NCI-H82 treated with DMSO at 0.1 percent for 48 hours (cell line): ENCODE results near the gene SUGCT.

ENCODE experiments used
- DNase-seq: peaks from one replicate; lab custom pipeline; 2025; ENCODE audit not compliant: unreplicated experiment; lab: John Stamatoyannopoulos, UW

The SUGCT gene

GRCh38 chr7:40463446-40463845 lies 328.6 kb downstream of the SUGCT start:
- no peak for DNase-seq

- no peak for DNase-seq
Measured at GRCh38 chr7:40468891-40469864, 334.4 kb downstream of the SUGCT start.

- DNase-seq, result no peak
Measured at GRCh38 chr7:40470091-40470592, 335.3 kb downstream of the SUGCT start.

GRCh38 chr7:40470817-40471216 lies 336.0 kb downstream of the SUGCT start:
- no peak for DNase-seq

- no peak for DNase-seq
Measured at GRCh38 chr7:40471891-40472290, 337.1 kb downstream of the SUGCT start.

- DNase-seq, result no peak
Measured at GRCh38 chr7:40474790-40475680, 340.2 kb downstream of the SUGCT start.

DNA sequence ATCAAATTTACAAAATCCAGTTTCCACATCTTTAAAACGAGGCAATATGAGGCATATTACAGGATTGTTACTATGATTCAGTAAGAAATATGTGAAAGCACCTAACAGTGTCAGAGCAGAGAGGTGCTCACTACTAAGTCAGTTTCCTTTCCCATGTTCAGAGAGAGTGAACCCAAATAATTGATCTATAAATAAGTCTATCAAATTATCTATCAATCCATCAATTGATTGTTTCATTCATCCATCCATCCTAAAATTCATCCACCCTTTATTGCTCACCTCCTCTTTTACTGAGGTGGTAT lies 340.8 kb downstream of the SUGCT start:
- no peak for DNase-seq

DNA sequence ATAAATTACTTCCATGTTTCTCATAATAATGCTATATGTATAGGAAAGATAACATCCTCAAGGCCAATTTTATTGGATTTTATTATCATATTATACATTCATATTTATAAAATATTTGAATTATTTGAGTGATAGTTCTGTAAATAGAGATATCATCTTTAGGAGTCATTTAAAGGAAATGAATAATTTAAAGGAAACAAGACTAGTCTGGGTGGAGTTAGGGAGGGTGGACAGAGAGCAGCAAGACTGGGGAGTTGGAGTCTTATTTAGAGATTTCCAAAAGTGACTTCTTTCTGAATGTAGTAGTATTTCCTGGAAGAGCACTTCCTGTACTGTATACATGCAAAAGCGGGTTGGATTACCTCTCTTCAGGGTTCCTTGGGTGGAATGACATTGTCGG lies 342.3 kb downstream of the SUGCT start:
- no peak for DNase-seq

DNA sequence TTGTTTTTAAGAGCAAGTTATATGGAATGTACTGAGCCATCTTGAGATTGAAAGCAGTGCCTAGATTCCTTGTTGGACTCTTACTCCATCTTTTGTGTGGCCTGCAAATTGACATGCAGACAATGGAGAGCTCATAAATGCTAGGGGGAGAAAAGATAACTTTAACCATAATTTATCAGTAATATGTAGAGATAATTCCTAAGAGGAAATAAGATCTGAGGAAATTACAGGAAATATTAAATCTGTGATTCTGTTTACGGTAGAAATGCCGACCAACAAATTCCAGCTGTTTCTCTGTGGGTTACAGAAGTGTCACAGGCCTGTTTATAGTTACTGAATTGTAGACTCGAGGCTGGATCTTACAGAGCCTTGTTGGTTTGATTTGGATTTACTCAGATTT lies 348.0 kb downstream of the SUGCT start:
- no peak for DNase-seq

DNA sequence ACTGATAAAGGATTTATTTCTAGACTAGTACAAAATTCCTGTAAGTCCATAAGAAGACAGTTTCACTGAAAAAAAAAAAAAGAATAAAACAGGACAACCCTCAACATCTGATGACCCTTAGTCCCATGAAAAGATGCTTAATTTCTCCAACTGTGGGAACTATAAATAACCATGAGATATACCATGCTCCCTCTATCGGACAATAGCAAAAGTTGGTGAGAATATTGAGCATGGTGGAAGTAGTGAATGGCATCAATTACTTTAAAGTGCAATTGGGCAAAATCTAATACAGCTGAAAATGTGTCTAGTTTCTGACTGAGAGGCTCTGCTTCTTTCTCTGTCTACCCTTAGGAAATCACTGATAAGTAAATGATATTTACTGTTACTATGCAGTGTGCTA lies 348.8 kb downstream of the SUGCT start:
- DNase-seq, result no peak

DNA sequence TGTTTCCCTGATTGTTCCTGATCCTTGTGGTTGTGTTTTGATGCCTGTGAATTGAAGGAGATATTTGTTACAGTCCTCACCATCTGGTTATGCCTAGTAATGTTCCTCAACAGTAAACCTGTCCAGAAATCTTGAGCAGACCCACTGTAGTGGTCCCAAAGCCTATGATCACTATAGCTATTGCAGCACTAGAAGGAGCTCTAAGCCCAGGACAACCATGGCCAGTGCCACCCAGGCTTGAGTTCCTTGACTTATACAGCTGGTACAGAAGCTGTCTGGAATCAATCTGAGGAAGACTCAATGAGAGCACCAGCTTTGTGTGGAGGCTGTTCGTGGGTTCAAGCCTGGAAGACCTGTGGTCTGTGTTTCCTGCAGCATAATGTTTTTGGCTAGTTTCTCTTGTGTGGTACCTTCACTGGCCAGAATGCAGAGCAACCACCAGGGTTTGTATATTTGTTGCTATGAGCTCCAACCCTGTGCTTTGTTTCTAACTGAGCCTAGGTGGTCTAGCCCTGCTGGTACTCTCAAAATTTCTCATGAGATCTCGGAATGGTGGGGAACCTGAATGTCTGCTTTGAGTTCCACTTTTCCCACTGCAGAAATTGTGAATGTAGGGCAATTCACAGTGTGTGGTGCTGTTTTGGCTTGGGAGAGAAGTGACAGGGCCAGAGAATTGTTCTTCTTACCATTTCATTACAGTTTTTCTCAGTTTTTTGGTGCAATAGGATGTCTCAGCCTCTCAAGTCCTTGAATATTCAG lies 355.2 kb downstream of the SUGCT start:
- DNase-seq, result no peak

GRCh38 chr7:40490603-40490924 lies 355.8 kb downstream of the SUGCT start:
- DNase-seq, result no peak

- no peak for DNase-seq
Measured at GRCh38 chr7:40492946-40493345, 358.1 kb downstream of the SUGCT start.

- no peak for DNase-seq
Measured at GRCh38 chr7:40493609-40494051, 358.8 kb downstream of the SUGCT start.

DNA sequence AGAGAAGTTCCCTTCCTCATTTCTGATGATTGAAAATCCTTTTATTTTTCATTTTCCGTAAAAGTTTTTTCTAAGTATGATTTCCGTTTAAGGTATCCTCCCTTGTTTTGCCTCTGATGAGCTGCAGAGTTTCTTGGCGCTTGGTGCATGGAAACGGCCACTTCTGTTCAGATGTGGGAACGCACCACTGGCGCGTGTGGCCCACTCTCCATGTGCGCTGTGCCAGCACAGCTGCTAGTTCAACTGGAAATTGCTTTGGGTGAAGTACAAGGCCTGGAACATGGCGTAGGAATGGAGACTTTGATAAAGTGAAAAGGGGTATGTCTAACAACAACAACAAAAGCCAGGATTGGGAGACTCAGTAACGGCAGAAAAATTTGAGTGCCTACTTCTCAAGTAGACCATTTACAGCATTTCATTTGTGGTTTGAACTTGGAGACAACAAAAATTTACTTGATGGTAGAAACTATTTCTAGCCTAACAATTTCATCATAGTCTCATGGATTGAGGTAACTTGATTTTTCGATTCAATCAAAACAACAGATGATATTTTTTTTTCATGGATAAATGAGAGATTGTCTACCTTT lies 364.2 kb downstream of the SUGCT start:
- no peak for DNase-seq

- no peak for DNase-seq
Measured at GRCh38 chr7:40499718-40500117, 364.9 kb downstream of the SUGCT start.

DNA sequence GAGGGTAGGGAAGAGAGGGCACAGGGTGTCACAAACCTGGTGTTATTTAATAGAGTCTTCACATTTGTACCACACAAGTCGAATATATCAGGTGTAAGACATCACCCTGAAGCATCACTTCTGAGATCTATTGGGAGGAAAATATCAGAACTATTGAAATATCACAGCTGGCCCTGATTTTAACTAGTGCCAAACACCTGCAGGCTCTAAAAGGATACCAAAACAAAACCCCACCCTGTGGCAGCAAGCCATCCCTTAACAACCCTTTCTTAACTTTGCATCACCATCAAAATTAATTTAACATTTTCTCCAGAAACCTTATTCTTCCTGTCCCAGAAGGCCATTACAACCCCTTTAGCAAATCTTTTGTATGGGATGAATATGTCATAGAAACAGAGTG lies 365.4 kb downstream of the SUGCT start:
- DNase-seq, result no peak

- no peak for DNase-seq
Measured at GRCh38 chr7:40502359-40502758, 367.6 kb downstream of the SUGCT start.

- no peak for DNase-seq
Measured at GRCh38 chr7:40506158-40506557, 371.4 kb downstream of the SUGCT start.

GRCh38 chr7:40507166-40507565 lies 372.4 kb downstream of the SUGCT start:
- no peak for DNase-seq
